Measurements from ENCODE around the gene RUNX1. TPM values are rescaled to one million over a fixed set of nuclear protein-coding genes. Genes with fewer than 3 reads are reported as not detected.

RUNX1 gene
- total RNA-seq, 4 donors from 2014 or later: 16.2 to 34.6 (median 26.4) TPM

GRCh38 chr21:34926803-34927467, 122.2 kb downstream of the RUNX1 start:
- TF ChIP-seq CTCF (IDR thresholded peaks at IDR 0.05; ENCODE audit: low read depth): no peak

- TF ChIP-seq CTCF (IDR thresholded peaks at IDR 0.05; ENCODE audit: low read depth): no peak
Observed at GRCh38 chr21:34925597-34925996, 123.5 kb downstream of the RUNX1 start.

- TF ChIP-seq CTCF (IDR thresholded peaks at IDR 0.05; ENCODE audit: low read depth): no peak
Observed at GRCh38 chr21:34924771-34925419, 124.2 kb downstream of the RUNX1 start.

GRCh38 chr21:34924194-34924593, 124.9 kb downstream of the RUNX1 start:
- TF ChIP-seq CTCF (IDR thresholded peaks at IDR 0.05; ENCODE audit: low read depth): no peak

- TF ChIP-seq CTCF (IDR thresholded peaks at IDR 0.05; ENCODE audit: low read depth): no peak
Observed at GRCh38 chr21:34923626-34924025, 125.5 kb downstream of the RUNX1 start.

GRCh38 chr21:34923202-34923601, 125.9 kb downstream of the RUNX1 start:
- TF ChIP-seq CTCF (IDR thresholded peaks at IDR 0.05; ENCODE audit: low read depth): no peak

GRCh38 chr21:34922479-34922878, 126.6 kb downstream of the RUNX1 start:
- TF ChIP-seq CTCF (IDR thresholded peaks at IDR 0.05; ENCODE audit: low read depth): no peak

Measured in subcutaneous adipose tissue (tissue), 4 donors.